Adrenal gland (tissue), 5 donors: ENCODE results near the gene CYP2J2.

Source experiments
- POLR2A ChIP-seq, 2 donors: fragments of 450-650 bp; IDR thresholded peaks; one replicate each; pipeline ENCODE4 v1.6.1; 2017; ENCODE audit warnings: antibody characterized with exemption in 2 of 2, mild to moderate bottlenecking in 2 of 2, moderate library complexity in 1 of 2
- TF ChIP-seq, protein P1 (sequence below), 6 experiments: fragments of 450-650 bp in 4 of 6; fragments of 200-600 bp in 2 of 6; sonication (generic) in 1 of 6; IDR thresholded peaks; 1 replicate in 5 of 6; 2 replicates in 1 of 6; pipeline versions ENCODE4 v1.5.1 to v1.8.0; 2016 to 2021; ENCODE audit warnings: antibody characterized with exemption in 6 of 6, mild to moderate bottlenecking in 2 of 6, moderate library complexity in 1 of 6
- donor health status: DM: no; HTN: no; CAD: no.

DNA sequence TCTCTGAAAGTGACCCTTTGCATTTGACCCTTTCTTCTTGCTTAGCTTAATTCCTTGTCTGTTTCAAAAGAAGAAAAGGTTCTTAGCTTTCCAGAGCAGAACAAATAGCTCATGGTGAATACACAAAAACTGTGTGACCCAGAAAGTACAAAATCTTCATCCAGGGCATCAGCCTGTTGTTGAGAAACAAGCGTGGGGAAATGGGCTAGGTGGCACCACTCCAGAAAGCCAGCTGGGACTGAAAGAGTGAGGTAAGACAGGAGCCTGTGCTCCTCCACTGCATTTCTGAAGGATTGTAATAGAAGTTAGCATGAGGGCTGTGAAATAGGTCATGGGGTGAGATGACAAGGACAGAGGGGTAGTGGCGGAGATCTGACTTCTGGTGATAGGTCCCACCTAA lies 45.8 kb downstream of the CYP2J2 start:
- TF ChIP-seq POLR2A (IDR thresholded peaks at IDR 0.05): no peak
- TF ChIP-seq, protein P1, sequence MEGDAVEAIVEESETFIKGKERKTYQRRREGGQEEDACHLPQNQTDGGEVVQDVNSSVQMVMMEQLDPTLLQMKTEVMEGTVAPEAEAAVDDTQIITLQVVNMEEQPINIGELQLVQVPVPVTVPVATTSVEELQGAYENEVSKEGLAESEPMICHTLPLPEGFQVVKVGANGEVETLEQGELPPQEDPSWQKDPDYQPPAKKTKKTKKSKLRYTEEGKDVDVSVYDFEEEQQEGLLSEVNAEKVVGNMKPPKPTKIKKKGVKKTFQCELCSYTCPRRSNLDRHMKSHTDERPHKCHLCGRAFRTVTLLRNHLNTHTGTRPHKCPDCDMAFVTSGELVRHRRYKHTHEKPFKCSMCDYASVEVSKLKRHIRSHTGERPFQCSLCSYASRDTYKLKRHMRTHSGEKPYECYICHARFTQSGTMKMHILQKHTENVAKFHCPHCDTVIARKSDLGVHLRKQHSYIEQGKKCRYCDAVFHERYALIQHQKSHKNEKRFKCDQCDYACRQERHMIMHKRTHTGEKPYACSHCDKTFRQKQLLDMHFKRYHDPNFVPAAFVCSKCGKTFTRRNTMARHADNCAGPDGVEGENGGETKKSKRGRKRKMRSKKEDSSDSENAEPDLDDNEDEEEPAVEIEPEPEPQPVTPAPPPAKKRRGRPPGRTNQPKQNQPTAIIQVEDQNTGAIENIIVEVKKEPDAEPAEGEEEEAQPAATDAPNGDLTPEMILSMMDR (IDR thresholded peaks at IDR 0.05): no peak
